AG09309 (cell line): ENCODE measurements around the gene RARA.

Experiments used
- DNase-seq: peaks from one replicate; pipeline ENCODE4 v3.0.0-alpha.2; 2010; ENCODE audit warnings: low read depth
- H3K4me3 ChIP-seq: 2 replicates; pipeline ENCODE4 v1.5.1; 2011; ENCODE audit warnings: mild to moderate bottlenecking, low read depth, low read length, moderate library complexity; ENCODE audit not compliant: control insufficient read depth
- TF ChIP-seq, protein P1 (sequence below): IDR thresholded peaks from 2 replicates; pipeline ENCODE4 v1.5.1; 2011; ENCODE audit warnings: mild to moderate bottlenecking, low read depth, low read length, inconsistent platforms; ENCODE audit not compliant: insufficient read depth, control insufficient read depth; ENCODE audit errors: missing control alignments

Gene RARA

DNA sequence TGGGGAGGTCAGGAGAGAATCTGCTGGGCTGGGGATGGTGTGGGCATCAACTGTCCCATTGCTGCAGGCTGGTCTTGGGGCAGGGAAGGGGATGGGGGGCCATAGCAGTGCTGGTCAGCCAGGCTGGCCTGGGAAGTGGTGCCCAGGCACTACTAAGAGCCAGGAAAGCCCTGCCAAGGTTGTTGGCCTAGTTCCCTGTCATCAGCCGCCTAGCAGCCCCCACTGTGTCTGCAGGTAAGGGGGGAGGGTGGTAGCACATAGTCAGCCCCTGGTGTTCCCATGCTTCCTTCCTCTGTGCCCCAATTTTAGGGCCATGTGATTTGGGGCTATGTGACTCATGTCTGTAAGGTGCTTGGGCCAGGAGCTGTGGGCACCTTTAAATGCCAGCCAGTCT is 37.8 kb downstream of the RARA start:
- H3K4me3 ChIP-seq: no peak overlapping the region
- TF ChIP-seq, protein P1, sequence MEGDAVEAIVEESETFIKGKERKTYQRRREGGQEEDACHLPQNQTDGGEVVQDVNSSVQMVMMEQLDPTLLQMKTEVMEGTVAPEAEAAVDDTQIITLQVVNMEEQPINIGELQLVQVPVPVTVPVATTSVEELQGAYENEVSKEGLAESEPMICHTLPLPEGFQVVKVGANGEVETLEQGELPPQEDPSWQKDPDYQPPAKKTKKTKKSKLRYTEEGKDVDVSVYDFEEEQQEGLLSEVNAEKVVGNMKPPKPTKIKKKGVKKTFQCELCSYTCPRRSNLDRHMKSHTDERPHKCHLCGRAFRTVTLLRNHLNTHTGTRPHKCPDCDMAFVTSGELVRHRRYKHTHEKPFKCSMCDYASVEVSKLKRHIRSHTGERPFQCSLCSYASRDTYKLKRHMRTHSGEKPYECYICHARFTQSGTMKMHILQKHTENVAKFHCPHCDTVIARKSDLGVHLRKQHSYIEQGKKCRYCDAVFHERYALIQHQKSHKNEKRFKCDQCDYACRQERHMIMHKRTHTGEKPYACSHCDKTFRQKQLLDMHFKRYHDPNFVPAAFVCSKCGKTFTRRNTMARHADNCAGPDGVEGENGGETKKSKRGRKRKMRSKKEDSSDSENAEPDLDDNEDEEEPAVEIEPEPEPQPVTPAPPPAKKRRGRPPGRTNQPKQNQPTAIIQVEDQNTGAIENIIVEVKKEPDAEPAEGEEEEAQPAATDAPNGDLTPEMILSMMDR: no peak
- DNase-seq: no peak

GRCh38 chr17:40347319-40348135 is 38.5 kb downstream of the RARA start:
- no peak for DNase-seq
- no peak overlapping the region for H3K4me3 ChIP-seq
- TF ChIP-seq, protein P1: no peak

- H3K4me3 ChIP-seq: no peak overlapping the region
- no peak for DNase-seq
- TF ChIP-seq, protein P1: no peak
Observed at GRCh38 chr17:40348136-40348504, 39.1 kb downstream of the RARA start.

DNA sequence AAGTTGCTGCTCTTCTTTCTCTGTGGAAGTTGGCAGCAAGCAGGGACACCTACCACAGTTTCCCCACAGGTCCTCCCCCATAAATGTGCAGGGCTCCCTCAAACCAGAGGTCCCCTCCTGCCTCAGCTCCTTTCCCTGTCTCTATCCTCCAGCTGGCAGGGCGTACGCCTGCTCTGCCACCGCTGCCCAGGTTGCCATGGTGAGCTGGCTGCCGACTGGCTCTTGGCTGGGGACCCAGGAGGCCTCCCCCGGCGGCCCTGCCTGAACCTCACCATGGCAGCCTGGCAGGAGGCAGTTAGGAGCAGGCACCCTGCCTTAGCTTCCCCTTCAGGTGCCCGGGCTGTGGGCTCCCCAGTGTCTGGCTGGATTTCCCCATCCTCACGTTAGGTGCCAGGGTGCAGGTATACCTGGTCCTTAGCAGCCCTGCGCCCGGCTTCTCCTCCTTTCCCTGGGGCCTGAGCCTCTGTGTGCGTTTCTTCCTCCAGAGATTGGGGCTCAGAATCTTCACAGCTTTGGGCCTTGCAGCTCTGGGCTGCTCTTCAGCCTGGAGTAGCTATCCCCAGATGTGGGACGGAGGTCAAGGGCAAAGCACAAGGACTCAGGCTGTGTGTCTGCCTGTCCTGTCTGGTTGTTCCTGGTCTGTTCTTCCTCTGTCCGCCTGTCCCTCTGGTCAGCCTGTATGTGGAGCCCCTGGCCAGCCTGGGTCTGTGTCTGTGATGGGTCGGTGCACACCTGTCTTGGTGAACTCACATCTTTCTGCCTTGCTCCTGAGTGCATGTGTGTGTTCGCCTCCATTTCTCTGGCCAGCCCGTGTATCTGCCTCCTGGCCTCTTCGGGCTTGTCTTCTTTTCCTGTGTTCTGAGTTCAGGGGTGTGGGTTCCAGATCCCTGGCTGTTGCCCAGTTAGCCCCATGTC is 39.8 kb downstream of the RARA start:
- TF ChIP-seq, protein P1: no peak
- DNase-seq: no peak
- no peak overlapping the region for H3K4me3 ChIP-seq

- H3K4me3 ChIP-seq: no peak overlapping the region
- TF ChIP-seq, protein P1: no peak
- DNase-seq: no peak
Observed at GRCh38 chr17:40349477-40349894, 40.5 kb downstream of the RARA start.

DNA sequence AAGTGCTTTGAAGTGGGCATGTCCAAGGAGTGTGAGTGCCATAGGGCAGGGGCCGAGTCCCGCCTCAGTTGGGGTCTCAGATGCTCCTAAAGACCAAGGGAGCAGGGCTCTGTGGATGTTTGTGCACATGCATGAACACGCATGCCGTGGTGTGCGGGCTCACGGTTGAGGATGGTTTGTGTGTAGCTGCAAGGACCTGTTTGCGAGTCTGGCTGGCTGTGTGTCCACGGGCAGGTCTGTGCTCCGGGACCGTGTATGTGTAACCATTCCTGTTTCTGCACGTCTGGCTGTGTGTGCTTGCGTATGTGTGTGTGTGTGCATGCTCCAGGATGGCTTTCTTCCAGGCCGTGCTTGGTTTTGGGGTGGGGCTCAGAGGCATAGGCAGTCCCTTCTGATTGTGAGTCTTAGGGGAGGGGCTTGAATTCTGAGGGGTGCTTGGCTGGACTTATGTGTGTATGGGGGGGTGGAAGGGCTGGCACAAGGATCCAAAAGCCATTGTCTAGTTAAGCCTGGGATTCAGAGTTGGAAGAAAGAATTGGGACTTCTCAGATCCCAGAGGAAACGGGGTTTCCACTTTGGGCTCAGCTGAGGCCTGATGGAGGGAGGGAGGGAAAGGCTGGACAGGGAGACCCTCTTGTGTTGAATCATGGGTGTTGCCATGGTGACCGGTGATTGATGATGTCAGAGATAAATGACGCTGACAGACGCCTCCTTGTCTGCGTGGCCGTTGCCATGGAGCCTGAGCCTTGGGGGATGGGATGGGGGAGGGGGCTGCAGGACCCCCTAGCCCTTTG is 41.1 kb downstream of the RARA start:
- no peak overlapping the region for H3K4me3 ChIP-seq
- DNase-seq: no peak
- TF ChIP-seq, protein P1: no peak
